Heart left ventricle (tissue), 13 donors: ENCODE results near the gene SLC39A12.

ENCODE experiments used
- CTCF ChIP-seq, 12 donors: fragments of 200-600 bp; sonication (generic) in 4 of 12; IDR thresholded peaks; one replicate each; pipeline versions ENCODE4 v1.5.0 to v1.8.0; 2018 to 2022; ENCODE audit warnings: antibody characterized with exemption in 12 of 12, mild to moderate bottlenecking in 5 of 12
- POLR2A ChIP-seq, 2 donors: fragments of 450-650 bp; IDR thresholded peaks; one replicate each; pipeline ENCODE4 v1.6.1; 2017; ENCODE audit warnings: antibody characterized with exemption in 2 of 2, mild to moderate bottlenecking in 2 of 2, moderate library complexity in 2 of 2
- donor health status: ischemic (EF 13 %, LVEDD 7.1; RV severe dilation, severe dysfunction).
- donor health status: DM: no; HTN: yes; CAD: no.
- donor health status: DM: no; HTN: no; CAD: no.
- donor health status: ischemic (EF 25% LVEDD 6.9; RV normal size, moderate dysfunction).
- donor health status: ischemic (EF 25% LVEDD 5.7; RV mildly dilated, moderate dysfunction).
- donor health status: ischemic (EF 35%, LVEDD 5.7; RV mildly dilated, moderate dysfunction).
- donor health status: nonischemic (EF 11% LVEDD 7.7; RV severe dilation, severe dysfunction).
- donor health status: DM: yes; HTN: yes; CAD: no.
- donor health status: PGD.
- donor health status: ischemic (EF 29% LVEDD 5.4; RV normal size, mild dysfunction).
- donor health status: nonischemic (EF 23%, LVEDD 6.1; RV moderate dilation, normal function).

- no peak for TF ChIP-seq CTCF (IDR thresholded peaks at IDR 0.05)
- no peak for TF ChIP-seq POLR2A (IDR thresholded peaks at IDR 0.05)
Measured at GRCh38 chr10:17913604-17914003, 38.1 kb upstream of the SLC39A12 start.
